GM21515 (cell line): ENCODE data around the gene IL1R1.

ENCODE experiments used
- ATAC-seq: cut with Tn5 transposase; IDR thresholded peaks from one replicate; pipeline ENCODE4 v1.9.1; 2021; ENCODE audit not compliant: unreplicated experiment

IL1R1 gene

GRCh38 chr2:102137138-102137537, 5.4 kb upstream of the IL1R1 start:
- ATAC-seq: no peak

- ATAC-seq: no peak
Observed at GRCh38 chr2:102138331-102138730, 4.2 kb upstream of the IL1R1 start.

GRCh38 chr2:102139851-102140250, 2.7 kb upstream of the IL1R1 start:
- ATAC-seq: no peak

GRCh38 chr2:102140377-102140776, 2.2 kb upstream of the IL1R1 start:
- no peak for ATAC-seq

GRCh38 chr2:102141011-102141943, 1.3 kb upstream of the IL1R1 start:
- no peak for ATAC-seq

- no peak for ATAC-seq
Observed at GRCh38 chr2:102142829-102143449, 393 bp downstream of the IL1R1 start.

DNA sequence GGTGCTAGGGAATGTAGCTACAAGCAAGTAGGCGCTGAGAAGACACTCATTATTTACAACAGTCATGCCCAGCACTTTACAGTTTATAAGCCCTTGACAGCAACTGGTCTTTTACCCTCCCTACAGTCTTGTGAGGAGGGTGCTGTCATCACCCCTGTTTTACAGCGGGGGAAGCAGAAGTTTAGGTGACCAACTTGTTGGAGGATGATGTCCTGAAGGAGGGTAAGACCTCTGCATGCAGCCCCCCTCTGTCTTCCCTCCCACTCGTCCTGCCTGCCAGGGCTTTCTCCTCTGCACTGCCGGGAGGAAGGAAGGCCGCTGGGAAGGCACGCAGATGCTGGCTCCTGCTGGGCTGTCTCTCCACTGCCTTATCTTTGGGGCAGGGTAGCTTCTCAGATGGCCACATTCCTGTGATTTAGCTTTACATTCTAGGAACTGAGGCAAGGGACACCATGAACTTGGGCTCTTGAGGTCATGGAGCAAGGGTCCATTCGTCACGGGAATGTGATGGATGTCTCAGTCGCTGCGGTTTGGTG, 972 bp downstream of the IL1R1 start:
- no peak for ATAC-seq

DNA sequence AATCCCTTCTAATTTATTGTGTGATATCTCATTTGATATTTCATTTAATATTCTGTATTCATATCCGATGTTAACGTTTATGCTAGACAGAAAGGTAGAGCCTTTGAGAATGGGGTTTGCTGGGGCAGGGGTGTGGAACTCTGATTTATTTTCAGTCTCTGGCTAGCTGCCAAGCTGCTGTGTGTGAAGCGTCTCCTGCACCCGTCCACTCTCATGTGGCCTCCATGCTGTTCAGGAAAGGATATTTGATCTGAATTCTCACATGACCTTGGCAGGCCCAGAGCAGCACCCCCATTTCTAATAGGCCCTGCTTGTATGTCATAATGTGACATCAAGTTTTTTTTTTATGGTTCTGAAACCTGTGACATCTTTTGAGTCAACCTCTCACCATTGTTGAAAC, 1.6 kb downstream of the IL1R1 start:
- no peak for ATAC-seq

DNA sequence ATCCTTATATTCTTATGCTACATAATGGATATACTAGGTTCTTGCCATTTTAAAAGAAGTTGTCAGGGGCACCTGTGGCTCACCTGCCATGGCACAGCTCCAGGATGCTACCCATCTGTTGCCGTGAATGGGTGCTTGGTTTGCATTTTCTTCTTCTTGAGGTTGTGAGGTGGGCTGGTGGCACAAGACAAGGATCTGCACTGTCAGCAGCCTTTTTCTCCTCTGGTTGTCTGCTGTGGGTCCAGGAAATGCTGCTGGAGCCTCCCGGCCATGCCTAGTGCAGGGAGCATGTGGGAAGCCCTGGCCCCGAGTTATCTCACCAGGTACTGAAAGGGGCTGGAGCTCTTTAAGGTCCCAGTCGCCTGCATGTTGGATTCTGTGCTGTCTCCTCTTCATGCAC, 2.6 kb downstream of the IL1R1 start:
- ATAC-seq: no peak

DNA sequence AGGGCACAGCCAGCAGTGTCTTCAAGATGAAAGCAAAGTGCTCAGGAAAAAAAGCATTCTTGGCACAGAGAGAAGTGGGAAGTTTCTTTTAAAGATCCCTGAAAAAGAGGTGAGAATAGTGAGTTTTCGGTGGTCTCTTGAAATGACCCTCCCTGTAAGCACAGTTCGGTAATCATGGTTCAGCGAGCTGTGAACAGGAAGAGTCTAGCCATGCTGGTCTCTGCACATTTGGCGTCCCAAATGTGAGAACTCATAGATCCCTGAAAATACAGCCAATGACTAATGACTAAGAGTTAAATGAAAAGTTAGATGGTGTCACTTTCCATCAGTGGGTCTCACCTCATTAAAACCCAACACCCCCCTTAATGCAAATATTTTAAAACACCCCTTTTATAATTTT, 3.4 kb downstream of the IL1R1 start:
- no peak for ATAC-seq

DNA sequence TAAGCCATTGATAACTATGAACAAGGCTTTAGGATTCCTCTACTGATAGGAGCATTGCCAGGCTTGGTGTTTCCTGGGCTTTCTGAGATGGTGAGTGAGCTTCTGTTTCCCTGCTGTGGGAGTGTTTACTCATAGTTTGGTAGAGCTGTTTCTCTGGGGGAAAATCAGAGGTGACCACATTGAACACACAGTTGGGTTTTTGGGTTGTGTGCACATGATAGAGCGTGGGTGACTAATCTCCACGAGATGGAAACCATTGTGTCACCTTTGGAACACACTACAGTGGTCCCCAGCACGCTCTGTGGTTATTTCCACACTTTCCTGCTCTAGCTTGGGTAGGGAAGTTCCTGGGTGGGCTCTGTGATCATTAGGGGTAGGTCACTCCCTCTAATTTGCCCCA, 5.4 kb downstream of the IL1R1 start:
- no peak for ATAC-seq

DNA sequence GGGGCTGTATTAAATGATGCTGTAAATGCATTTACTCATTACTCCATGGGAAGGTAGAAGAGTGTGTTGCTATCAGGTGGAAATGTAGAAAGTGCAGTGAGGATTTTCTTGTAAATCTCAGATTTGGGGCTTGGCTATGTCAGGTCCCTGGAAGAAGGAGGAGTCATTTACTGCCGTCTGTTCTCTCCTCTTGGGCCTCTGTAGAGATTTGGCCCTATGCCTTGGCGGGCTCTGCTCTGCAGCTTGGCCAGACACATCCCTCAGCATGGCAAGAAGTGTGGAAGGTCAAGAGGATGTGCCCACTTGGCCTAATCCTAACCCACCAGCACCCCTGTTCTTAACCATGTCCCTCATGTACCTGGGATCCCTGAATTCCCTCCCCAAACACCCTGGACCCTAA, 6.7 kb downstream of the IL1R1 start:
- ATAC-seq: no peak

- no peak for ATAC-seq
Observed at GRCh38 chr2:102149644-102150455, 7.3 kb downstream of the IL1R1 start.

GRCh38 chr2:102154364-102154763, 11.8 kb downstream of the IL1R1 start:
- ATAC-seq: no peak

DNA sequence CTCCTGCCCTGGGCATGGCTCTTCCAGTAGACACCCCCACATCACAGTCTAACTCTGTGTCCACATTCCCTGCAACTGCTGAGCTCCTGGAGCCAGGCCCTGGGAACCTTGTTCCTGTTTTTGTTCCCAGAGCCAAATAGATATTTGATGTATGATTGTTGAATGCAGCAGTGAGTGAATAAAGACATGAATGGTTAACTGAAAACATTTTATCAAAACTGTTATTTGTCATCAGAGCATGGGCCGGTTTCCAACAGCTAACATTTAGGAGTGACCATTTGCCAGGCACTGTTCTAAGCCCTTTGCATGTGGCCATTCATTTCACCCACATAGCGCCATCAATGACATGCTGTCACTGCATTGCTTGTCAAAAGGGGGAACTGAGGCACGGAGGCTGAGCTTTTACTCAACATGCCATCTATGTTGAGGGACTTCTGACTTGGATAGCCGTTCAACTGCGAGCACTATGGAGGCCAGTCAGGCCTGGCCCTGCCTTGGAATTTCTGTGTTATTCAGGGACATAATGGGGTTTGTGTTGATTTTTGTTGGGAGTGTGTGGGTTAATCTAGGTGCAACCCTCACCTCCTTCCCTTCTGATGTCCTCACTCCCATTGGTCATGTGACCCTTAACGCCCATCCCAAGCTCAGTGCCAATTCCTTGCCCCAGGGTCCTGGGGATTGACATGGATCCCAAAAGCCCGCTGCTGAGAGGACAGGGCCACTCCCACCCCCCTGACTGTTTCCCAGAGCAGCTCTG, 12.6 kb downstream of the IL1R1 start:
- ATAC-seq: no peak

- no peak for ATAC-seq
Observed at GRCh38 chr2:102155703-102156515, 13.4 kb downstream of the IL1R1 start.

DNA sequence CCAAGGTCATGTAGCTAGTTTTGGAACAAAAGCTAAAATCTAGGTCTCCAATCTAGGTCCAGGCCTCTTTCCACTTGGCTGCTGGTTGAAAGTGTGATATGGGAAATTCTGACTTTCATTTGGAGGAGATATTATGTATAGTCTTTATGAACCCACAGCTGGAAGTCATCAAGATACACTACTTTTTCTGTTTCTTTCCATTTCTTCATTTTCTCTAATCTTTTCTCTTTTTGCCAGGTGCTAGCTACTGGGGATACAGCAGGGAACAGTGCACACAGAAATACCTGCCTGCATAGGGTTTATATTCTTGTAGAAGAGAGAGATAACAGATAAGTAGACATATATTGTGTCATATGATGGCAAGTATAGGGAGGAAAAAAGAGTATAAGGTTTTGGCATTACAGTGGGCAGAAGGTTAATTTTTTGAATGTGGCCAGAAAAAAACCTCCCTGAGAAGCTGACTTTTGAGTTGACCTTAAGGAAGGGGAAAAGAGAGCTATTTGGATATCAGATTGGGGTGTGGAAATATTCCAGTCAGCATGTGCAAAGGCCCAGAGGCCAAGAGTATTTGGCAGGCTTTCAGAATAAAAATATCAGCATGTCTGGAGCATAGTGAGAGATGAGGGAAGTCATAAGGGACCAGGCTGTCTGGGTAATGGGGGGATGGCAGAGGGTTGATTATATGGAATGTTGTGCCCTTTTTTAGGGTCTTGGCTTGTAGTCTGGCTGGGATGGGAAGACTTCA, 15.6 kb downstream of the IL1R1 start:
- no peak for ATAC-seq

DNA sequence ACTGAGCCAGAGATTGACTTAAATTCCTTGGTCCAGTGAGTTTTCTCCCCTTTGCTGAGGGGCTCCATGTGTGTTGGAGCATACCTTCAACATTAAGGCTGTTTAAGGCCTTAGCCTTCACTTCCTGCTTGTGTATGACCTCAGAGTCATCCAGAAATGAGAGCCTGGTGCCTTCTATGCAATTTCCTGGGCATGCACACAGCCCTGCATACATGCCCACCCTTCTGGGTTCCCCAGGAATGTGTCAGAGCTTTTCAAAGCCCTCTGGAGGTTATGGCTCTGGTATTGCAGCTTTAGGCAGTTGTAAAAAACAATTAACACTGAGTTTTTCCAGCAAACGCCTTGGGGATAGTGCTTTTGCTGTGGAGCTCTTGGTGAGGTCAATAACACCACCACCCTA, 16.7 kb downstream of the IL1R1 start:
- ATAC-seq: no peak

- no peak for ATAC-seq
Observed at GRCh38 chr2:102166189-102166845, 23.8 kb downstream of the IL1R1 start.
